Cardiac fibroblast (primary cell): ENCODE data around the gene ABCC9.
A peak's percentile ranks its signal among the peaks of the same experiment; 100 is the strongest.

Experiments
- DNase-seq, 2 donors: peaks; one replicate each; pipeline versions ENCODE4 v3.0.0 to v3.0.0-alpha.2; 2010; ENCODE audit warnings: low read depth in 2 of 2
- H3K4me3 ChIP-seq, 2 donors: replicated peaks in 1 of 2; 1 replicate in 1 of 2; 2 replicates in 1 of 2; pipeline ENCODE4 v1.5.1; 2011; ENCODE audit warnings: low read depth in 2 of 2, low read length in 2 of 2, mild to moderate bottlenecking in 2 of 2, moderate library complexity in 1 of 2
- TF ChIP-seq, protein P1 (sequence below): IDR thresholded peaks from one replicate; pipeline ENCODE4 v1.5.1; 2011; ENCODE audit warnings: low read depth, mild to moderate bottlenecking, low read length, inconsistent platforms

Gene ABCC9

DNA sequence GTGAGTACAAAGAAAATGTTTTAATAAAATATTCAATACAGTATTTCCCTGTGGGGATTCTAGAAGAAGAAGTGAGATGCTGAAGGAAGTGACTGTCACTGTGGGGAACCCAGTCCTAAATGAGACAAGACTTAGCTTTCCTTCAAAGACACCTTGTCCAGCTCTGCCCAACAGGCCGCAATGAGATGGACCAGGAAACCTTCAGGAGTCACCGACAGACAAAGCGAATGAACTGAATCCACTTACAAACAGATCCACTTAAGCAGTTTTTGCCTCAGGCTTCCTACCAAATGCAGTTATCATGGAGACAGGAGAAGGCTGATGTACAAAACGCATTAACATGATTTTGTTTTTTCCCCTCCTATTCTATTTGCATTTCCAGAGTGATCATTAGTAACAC is 176.3 kb downstream of the ABCC9 start:
- TF ChIP-seq, protein P1, sequence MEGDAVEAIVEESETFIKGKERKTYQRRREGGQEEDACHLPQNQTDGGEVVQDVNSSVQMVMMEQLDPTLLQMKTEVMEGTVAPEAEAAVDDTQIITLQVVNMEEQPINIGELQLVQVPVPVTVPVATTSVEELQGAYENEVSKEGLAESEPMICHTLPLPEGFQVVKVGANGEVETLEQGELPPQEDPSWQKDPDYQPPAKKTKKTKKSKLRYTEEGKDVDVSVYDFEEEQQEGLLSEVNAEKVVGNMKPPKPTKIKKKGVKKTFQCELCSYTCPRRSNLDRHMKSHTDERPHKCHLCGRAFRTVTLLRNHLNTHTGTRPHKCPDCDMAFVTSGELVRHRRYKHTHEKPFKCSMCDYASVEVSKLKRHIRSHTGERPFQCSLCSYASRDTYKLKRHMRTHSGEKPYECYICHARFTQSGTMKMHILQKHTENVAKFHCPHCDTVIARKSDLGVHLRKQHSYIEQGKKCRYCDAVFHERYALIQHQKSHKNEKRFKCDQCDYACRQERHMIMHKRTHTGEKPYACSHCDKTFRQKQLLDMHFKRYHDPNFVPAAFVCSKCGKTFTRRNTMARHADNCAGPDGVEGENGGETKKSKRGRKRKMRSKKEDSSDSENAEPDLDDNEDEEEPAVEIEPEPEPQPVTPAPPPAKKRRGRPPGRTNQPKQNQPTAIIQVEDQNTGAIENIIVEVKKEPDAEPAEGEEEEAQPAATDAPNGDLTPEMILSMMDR, result no peak
- DNase-seq, result no peak
- no peak overlapping the region for H3K4me3 ChIP-seq

DNA sequence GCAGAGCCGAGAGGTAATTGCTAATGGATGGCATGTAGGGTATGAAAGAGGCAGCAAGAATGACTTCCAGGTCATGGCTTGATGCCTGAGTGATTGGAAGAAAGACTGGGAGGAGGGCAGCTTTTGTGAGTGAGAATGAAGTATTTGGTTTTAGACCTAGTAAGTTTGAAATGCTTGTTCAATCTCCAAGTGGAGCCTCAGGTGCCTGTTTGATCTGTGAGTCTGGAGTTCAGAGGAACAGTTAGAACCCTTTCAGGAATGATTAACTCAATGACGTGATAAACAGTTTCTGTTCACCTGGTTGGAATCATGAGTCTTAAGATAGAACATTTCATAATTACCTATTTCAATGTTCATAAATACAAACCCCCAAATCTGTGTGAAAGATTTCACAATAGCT is 177.2 kb downstream of the ABCC9 start:
- DNase-seq, result no peak
- TF ChIP-seq, protein P1, result no peak
- no peak overlapping the region for H3K4me3 ChIP-seq

DNA sequence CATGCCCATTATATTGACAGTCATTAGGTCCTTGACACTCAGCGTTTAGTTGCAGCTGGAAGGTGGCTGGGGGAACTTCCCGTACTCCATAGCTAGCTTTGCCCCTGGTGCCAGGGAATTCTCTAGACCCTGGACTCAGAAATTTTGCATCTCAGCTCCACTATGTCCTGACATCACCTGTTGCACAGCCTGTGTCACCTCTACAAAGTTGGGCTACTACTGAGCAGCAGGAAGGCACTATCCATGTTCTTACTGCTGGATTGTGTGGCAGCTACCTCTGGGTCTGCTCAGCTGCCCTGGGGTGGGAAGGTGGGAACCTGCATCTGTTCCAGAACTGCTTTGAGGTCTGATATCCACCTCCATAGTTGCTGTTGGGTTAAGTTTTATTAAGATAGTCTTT is 177.7 kb downstream of the ABCC9 start:
- H3K4me3 ChIP-seq, result no peak overlapping the region
- TF ChIP-seq, protein P1, result no peak
- DNase-seq, result no peak

DNA sequence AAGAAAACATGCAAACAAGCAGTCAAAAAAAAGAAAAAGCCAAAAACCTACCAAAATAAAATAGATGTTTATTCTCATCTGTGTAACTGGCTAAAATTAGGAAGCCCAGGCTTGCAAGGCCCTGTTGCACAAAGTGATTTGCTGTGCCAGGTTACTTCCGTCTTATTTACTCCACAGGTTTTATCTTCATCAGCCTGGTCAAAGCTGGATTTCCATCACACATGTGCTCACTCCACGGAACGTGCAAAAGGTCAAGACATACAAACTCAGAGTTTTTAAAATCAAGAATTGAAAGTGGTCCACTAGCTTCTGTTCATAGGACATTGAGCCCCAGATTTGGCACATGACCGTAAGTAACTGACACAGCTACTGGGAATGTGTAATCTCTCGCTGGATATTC is 181.5 kb downstream of the ABCC9 start:
- no peak overlapping the region for H3K4me3 ChIP-seq
- no peak for DNase-seq
- TF ChIP-seq, protein P1, result no peak

DNA sequence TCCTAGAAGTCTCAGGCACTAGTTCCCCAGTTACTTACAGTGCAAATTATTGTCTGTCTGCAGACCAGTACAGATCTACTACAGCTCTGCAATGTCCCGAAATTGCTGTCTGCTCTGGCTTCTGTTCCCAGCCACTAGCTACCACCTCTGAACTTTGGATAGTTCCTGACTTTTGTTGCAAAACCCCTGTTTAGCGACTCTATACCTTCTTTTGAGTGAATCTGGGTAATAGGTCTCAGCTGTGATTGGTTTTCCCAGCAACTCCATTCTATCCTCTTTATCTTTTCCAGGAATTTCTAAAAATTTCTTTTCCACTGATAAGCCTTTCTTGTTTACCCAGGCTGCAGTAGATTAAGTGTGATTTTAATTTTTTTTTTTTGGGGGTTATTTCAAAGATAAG is 183.5 kb downstream of the ABCC9 start:
- no peak for DNase-seq

GRCh38 chr12:21756699-21757098 is 184.5 kb downstream of the ABCC9 start:
- DNase-seq, result no peak
- TF ChIP-seq, protein P1, result no peak
- H3K4me3 ChIP-seq, result no peak overlapping the region

More for the DNA sequence above, 183.5 kb downstream of the ABCC9 start:
- TF ChIP-seq, protein P1, result no peak
- H3K4me3 ChIP-seq, result no peak overlapping the region

DNA sequence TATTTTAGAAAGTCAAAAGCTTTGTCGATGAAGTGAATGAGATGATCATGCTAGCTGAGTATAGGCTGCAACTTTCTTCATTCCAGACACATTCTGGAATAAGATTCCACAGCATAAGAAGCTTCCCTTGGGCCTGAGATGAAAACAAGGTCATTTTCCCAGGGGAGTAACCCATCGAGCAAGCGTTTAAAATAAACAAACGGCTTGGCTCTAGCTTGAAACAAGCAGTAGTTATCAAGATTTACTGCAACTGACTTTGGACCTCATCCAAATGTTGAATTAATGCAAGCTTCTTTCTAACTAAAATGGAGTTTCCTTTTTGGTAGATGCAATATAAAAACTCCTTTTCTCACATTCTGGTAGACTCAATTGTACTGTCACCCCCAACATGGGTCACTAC is 189.7 kb downstream of the ABCC9 start:
- TF ChIP-seq, protein P1, result no peak
- DNase-seq, result peak; percentile 40 to 85
- H3K4me3 ChIP-seq, result no peak overlapping the region
